ENCODE data around the gene CYSTM1.
"Not testable (repeated sequence)": the region's sequence is repeated elsewhere in the genome, so short reads cannot be mapped to it uniquely, and the experiment has no call there.

Gene CYSTM1

GRCh38 chr5:140194662-140195061, 19.7 kb downstream of the CYSTM1 start:
- TF ChIP-seq CTCF (IDR thresholded peaks at IDR 0.05; ENCODE audit: insufficient read depth, low read depth, low read length, missing control alignments), result no peak
- DNase-seq (ENCODE audit: low read depth), result no peak
- no peak overlapping the region for H3K4me3 ChIP-seq (ENCODE audit: low read depth, low read length)

GRCh38 chr5:140196115-140196814, 21.3 kb downstream of the CYSTM1 start:
- no peak for DNase-seq (ENCODE audit: low read depth)
- no peak for TF ChIP-seq CTCF (IDR thresholded peaks at IDR 0.05; ENCODE audit: insufficient read depth, low read depth, low read length, missing control alignments)
- no peak overlapping the region for H3K4me3 ChIP-seq (ENCODE audit: low read depth, low read length)

GRCh38 chr5:140197023-140197422, 22.0 kb downstream of the CYSTM1 start:
- no peak for TF ChIP-seq CTCF (IDR thresholded peaks at IDR 0.05; ENCODE audit: insufficient read depth, low read depth, low read length, missing control alignments)
- H3K4me3 ChIP-seq (ENCODE audit: low read depth, low read length), result no peak overlapping the region

GRCh38 chr5:140198915-140199314, 23.9 kb downstream of the CYSTM1 start:
- H3K4me3 ChIP-seq (ENCODE audit: low read depth, low read length); DNase-seq (ENCODE audit: low read depth): not testable (repeated sequence)

More at GRCh38 chr5:140197023-140197422, 22.0 kb downstream of the CYSTM1 start:
- no peak for DNase-seq (ENCODE audit: low read depth)

- TF ChIP-seq CTCF (IDR thresholded peaks at IDR 0.05; ENCODE audit: insufficient read depth, low read depth, low read length, missing control alignments), result no peak
- no peak overlapping the region for H3K4me3 ChIP-seq (ENCODE audit: low read depth, low read length)
- no peak for DNase-seq (ENCODE audit: low read depth)
Measured at GRCh38 chr5:140202078-140202477, 27.1 kb downstream of the CYSTM1 start.

GRCh38 chr5:140202610-140203009, 27.6 kb downstream of the CYSTM1 start:
- H3K4me3 ChIP-seq (ENCODE audit: low read depth, low read length), result no peak overlapping the region
- no peak for TF ChIP-seq CTCF (IDR thresholded peaks at IDR 0.05; ENCODE audit: insufficient read depth, low read depth, low read length, missing control alignments)
- no peak for DNase-seq (ENCODE audit: low read depth)

GRCh38 chr5:140205216-140205615, 30.2 kb downstream of the CYSTM1 start:
- TF ChIP-seq CTCF (IDR thresholded peaks at IDR 0.05; ENCODE audit: insufficient read depth, low read depth, low read length, missing control alignments), result no peak
- H3K4me3 ChIP-seq (ENCODE audit: low read depth, low read length), result no peak overlapping the region
- DNase-seq (ENCODE audit: low read depth), result no peak

All from GM12865 (cell line).